Left cardiac atrium (tissue), 4 donors: ENCODE results near the gene STK24. TPM values are rescaled to one million over a fixed set of nuclear protein-coding genes. Genes with fewer than 3 reads are reported as not detected.
A peak's percentile ranks its signal among the peaks of the same experiment; 100 is the strongest.

Source experiments
- ATAC-seq, 2 donors: fragments of 200-7000 bp; cut with Tn5 transposase; one replicate each; pipeline ENCODE4 v1.9.1; 2020; ENCODE audit warnings: mild to moderate bottlenecking in 2 of 2, moderate library complexity in 2 of 2
- DNase-seq: peaks from one replicate; pipeline ENCODE4 v3.0.0-alpha.2; 2020
- intact Hi-C, 2 donors: fragments of 100-400 bp; cut with DNase I; formaldehyde crosslinking; loops; one replicate each; pipeline versions ENCODE4 v1.14.1 to v1.15.1; 2022 to 2023
- total RNA-seq, 2 donors: library from RNA; stranded (reverse); fragmentation: NEBNext Ultra II Directional; extraction: Animal tissue kit (Norgen Biotek cat#: 25700); gene quantifications; one replicate each; pipeline ENCODE4 v1.2.1, GENCODE V29; 2021
- donor health status: DM: no; HTN: yes; CAD: no.
- donor health status: DM: no; HTN: yes; CAD: no; lungs with severe emphysema.
- donor health status: DM: yes; HTN: yes; CAD: no.
- donor health status: Dilated cardiomyopathy.

STK24 gene
- total RNA-seq, 2 donors from 2014 or later: 57.6 to 62.2 TPM

DNA sequence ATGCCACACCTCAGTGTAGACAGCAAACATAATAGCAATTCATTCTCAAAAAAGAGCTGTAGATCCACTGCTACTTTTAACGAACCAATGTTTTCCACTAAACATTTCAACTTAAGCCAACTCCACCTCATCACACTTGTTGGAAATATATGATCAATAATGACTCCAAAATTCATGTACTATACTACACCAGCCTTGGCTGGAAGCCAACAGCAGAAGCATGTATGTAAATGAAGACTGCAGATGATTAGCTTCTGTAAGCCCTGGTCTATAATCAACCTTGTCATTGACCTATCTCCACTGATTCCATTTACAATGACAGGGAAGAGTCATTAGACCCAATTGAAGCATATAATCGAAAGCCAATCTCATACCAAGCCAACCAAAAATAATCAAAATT lies 71.7 kb downstream of the STK24 start:
- intact Hi-C loops: loop anchor here in 1 of 2 donors (10.0 kb wide), 1 partner anchor 70 kb away; the partner anchor contains the start of gene STK24
- no peak for ATAC-seq
- DNase-seq: no peak

DNA sequence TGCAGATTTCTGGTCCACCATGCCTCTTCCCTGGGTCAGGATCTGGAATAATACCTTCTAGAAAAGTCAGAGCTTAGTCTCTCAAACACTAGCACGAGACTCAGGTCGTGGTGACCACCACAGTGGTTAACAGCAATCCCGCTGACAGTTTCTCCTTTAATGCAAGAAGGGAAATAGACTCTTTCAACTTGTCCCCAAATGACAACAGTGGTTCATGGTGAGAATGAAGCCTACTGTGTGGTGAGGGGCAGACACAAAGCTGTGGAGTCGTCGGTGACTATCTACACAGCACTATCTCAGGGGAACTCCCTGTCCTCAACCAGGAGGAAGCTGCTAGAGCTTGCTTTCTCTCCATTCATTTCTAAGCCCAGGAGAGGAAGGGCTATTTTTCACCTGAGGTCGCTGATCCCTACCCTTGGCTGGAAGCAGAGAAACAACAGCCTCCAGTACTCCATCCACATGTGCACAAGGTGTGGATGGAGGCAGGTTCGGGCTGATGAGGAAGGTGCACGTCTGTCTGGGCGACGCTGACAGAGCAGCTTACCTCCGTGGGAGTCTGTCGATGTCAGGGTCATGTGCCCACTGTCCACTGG lies 72.4 kb downstream of the STK24 start:
- DNase-seq (no peak), ATAC-seq (no peak)
- intact Hi-C loops: loop anchor here in 1 of 2 donors (10.0 kb wide), 1 partner anchor 70 kb away; the partner anchor contains the start of gene STK24

DNA sequence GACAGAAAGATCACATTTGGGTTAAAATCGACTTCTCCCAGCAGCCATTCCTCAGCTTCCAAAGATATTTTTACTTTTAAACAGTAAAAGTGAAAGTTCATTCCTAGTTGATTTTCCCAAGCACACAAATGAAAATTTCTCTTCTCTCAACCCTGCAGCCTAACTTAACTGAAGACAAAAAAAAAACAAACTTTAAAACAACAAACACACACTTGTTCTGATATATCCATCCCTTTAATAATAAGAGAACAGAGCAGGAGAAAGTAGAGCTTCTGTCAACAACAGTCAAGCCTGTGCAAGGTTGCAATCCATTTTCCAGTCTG lies 72.9 kb downstream of the STK24 start:
- DNase-seq: no peak
- intact Hi-C loops: loop anchor here in 1 of 2 donors (10.0 kb wide), 1 partner anchor 71 kb away; the partner anchor contains the start of gene STK24
- no peak for ATAC-seq

DNA sequence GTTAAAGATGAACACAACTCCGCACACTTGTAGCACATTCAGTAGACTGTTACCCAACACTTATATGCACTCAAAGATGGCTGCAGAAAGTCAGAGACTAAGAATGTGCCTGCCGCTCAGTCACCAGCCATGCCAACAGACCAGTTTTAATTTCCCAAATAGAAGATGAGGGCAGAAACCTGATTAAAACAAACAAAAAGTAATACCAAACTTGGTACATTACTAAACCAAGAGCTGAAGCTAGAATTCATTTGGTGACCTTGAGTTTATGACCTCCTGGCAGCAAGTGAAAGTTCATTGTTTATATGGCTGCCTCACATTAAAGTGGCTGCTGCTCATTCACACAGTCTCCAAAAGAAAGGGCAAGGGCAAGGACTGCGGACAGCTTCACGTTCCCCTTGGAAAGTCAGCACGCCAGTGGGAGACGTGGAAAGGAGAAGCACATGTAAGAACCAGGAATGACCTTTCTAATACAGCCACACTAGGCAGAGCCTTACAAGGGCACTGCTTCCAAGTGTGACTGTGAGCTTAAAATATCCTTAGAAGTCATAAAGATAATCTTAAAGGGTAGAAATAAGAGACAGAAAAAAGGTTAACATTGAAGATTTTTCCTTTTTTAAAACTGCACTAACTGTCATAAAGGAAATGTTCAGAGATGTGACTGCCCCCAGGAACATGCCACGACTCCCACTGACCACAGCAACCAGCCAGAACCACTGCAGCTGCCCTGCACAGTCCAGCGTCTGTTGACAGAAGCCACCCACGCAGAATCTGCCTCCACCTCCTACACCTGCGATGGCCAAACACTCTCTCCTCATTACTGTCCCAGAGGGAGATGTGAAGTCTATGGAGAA lies 73.5 kb downstream of the STK24 start:
- intact Hi-C loops: loop anchor here in 1 of 2 donors (10.0 kb wide), 1 partner anchor 71 kb away; the partner anchor contains the start of gene STK24

GRCh38 chr13:98500963-98501421 lies 75.9 kb downstream of the STK24 start:
- intact Hi-C loops: loop anchor here in 1 of 2 donors (10.0 kb wide), 1 partner anchor 74 kb away; the partner anchor contains the start of gene STK24
- no peak for ATAC-seq
- no peak for DNase-seq

More for the DNA sequence above, 73.5 kb downstream of the STK24 start:
- peak; percentile 50 to 59 for ATAC-seq
- DNase-seq: no peak

DNA sequence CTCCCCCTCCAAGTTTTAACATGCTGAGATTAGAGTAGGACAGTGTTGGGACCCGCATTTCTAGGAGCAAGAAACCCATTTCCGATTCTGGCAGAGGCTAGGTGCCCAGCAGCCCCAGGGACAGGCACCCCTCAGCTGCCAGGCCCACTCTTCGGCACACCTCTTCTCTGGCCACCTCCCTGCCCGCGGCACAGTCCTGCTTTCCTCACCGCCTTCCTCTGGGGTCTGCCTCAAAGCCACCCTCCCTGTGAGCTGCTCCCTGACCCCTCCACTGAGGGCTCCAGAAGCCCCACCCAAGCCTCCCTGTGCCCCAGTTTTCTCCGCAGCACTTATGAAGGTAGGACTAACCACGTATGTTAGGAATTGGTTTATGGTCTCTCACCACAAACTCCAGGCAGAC lies 79.9 kb downstream of the STK24 start:
- ATAC-seq (peak in 1 of 2 donors; percentile 7), DNase-seq (no peak)
- intact Hi-C loops: no loop called here

- ATAC-seq: peak in 1 of 2 donors; percentile 21
- DNase-seq: no peak
- intact Hi-C loops: no loop called here
Observed at GRCh38 chr13:98496479-98496791, 80.5 kb downstream of the STK24 start.

DNA sequence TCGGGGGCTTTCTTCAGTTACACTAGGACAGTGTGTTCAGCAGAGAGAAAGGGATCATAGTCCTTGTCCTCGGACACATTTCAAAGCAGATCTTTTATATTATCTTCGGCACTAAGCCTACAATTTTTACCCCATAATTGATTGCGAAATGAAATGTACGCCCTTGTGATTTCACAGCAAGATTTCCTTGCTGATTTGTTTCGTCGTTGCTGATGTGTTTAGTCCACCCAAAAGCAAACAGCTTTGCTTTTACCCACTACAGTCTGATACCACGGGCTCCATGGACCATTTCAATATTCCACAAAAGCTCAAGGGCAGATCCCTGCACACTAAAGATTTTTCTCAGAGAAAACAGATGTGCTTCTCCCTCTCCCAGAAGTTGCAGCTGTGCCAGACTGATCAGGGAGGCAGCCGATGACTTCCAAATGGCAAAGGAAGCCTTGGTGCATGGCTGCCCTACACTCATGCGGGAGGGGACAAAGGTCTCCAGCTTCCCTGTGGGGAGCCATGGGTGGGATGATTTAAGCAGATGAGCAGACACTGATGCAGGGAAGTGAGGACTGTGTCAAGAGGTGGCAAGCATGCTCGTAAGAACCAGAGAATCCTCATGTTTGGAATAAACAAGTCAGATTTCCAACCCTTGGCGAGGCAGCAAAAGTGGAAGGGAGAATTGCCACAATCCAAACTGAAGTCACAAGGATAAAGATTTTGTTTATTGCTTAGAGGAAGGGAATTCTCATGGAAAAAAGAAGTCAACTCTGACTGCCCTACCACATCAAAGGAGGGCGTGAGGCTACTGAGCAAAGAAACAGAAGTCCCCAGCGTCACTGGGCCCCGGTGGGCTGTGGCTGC lies 81.1 kb downstream of the STK24 start:
- ATAC-seq: peak; percentile 24 to 63
- DNase-seq: no peak
- intact Hi-C loops: no loop called here

GRCh38 chr13:98494769-98495168 lies 82.1 kb downstream of the STK24 start:
- intact Hi-C loops: no loop called here
- DNase-seq: no peak
- ATAC-seq: no peak

DNA sequence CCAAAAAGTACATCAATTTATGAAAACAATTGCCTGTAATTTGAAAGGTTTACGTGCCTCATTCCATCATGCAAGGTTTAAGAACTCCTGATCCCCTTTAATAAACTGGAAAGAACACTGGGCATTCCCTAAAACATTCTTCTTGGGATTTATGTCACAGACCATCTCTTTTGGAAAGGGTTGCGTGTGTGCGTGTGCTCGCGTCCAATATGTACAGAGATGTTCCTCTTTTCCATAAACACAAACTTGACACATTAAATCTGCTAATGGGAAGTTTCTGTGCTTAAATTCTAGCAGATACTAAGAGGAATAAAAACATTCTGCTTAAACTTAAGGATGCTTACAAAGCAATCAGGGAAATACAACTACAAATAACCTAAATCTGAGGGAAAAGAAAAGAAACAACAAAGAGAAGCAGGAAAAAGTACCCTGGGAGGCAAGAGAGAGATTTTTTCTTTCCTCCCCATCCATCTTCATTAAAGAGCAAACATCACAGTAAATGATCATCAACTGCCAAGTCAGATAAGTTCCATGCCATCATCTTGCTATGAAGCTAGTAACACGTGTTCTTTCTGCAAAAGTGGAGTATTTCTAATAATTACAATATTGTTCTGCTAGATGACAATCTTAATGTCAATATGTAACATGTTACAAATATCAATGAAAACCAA lies 83.7 kb downstream of the STK24 start:
- intact Hi-C loops: no loop called here
- ATAC-seq (no peak), DNase-seq (no peak)

GRCh38 chr13:98492335-98493041 lies 84.4 kb downstream of the STK24 start:
- ATAC-seq (no peak), DNase-seq (no peak)
- intact Hi-C loops: no loop called here

- ATAC-seq (no peak), DNase-seq (no peak)
- intact Hi-C loops: no loop called here
Observed at GRCh38 chr13:98490866-98491265, 86.0 kb downstream of the STK24 start.

DNA sequence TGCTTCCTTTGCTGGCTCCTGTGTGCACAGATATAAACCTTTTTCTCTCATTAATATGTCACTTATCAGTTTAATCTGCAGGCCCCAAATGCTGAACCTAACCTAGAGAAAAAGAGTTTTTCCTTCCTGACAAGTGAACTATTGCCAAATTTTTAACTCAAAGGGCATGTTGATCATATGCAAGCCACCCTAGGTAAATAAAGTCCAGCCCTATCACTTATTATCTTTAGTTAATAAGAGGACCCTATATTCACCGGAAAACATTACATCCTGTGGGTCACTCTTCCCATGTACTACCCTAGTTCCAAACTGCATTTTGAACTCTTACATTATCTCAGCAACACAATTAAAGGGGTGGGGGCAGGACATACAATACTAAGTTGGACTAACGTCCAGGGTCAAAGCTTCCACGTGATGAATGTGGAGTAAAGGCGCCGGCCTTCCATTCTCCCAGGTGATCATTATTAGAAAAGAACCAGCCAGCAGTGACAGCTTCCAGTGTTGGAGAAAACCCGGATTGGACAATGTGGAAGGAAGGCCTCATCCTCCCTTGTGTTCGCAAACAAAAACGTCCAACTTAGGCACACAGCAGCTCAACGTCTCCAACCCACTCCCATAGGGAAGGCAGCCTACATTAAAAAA lies 86.6 kb downstream of the STK24 start:
- intact Hi-C loops: no loop called here
- ATAC-seq (no peak), DNase-seq (no peak)

DNA sequence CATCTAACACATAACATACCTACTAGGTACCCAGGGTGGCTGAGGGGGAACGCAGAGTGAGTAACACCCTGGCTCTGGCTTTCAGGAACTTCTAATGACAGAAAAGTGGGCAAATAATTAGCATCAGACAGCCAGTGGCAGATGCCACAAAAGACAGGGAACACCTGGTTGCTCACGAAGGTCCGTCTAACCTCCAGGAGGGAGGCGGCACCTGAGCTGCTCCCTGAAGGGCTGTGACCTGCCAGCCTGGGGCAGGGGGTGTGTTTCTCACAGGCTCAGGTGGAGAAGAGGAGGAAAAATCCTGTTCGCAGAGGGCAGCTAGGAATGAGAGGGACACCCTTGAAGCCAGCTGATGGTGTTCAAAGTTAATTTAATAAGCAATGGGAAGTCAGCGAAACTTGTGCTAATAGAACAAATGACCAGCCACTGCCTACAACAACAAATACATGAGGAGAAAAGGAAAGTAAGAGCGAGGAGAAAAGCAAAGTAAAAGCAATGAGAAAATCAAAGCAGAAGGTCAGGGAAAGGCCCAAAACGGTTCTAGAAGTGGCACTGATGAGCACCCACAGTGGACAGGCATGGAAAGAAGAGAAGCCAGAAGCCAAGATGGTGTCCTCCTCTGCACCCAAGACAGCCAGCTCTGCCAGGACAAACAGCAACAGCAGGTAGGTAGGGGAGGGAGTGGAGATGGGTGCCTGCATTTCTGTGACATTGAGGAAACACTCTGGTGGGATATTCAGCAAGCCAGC lies 87.3 kb downstream of the STK24 start:
- ATAC-seq (no peak), DNase-seq (no peak)
- intact Hi-C loops: no loop called here

DNA sequence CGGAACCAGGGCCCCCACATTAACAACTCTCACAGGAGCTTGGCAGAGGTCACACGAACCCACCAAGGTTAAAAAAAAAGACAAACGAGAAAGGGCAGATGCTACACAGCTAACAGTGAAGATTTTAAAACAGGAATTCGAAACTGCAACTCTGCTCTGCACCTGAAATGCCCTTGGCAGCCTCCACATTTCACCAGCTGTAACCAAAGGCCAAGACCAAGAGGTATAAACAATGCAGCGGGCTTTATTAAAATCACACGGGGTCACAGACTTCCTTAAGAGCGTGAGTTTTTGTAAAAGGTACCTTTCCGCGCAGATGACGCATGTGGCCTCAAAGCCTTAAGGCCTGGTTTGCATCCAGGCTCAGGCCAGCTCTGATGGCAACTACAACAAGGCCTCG lies 88.2 kb downstream of the STK24 start:
- ATAC-seq: no peak
- no peak for DNase-seq
- intact Hi-C loops: no loop called here

DNA sequence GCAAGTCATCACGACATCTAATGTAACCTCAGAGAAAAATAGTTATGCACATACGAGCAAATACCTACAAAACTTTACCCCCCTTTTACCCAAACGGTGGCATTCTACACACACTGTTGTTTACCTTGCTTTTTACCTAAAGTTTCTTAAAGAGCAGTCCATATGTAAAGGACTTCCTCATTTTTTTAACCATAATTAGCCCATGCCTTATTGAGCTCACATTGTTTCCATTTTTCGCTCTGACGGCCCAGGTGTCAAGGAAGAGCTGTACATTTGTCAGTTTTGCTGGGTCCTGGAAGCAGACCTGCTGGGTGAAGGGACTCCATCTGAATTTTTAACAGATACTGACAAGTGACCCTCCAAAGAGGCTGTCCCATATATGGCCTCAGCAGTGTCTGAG lies 89.4 kb downstream of the STK24 start:
- ATAC-seq (no peak), DNase-seq (no peak)
- intact Hi-C loops: no loop called here

GRCh38 chr13:98487016-98487415 lies 89.9 kb downstream of the STK24 start:
- intact Hi-C loops: no loop called here
- no peak for DNase-seq
- no peak for ATAC-seq
